Omental fat pad (tissue), 4 donors: ENCODE measurements around the gene VAV2. TPM values are rescaled to one million over a fixed set of nuclear protein-coding genes. Genes with fewer than 3 reads are reported as not detected.
"Not testable (repeated sequence)": the region's sequence is repeated elsewhere in the genome, so short reads cannot be mapped to it uniquely, and the experiment has no call there.

Experiments
- ATAC-seq: fragments of 150-250 bp; one replicate; pipeline ENCODE4 v1.9.1; 2016; ENCODE audit warnings: mild to moderate bottlenecking, moderate library complexity; ENCODE audit not compliant: low FRiP score
- DNase-seq: peaks from one replicate; pipeline ENCODE4 v3.0.0-alpha.2; 2019; ENCODE audit warnings: low spot score
- total RNA-seq, 4 donors: library from RNA; depleted of rRNA; stranded (reverse); fragments of >200 nt; gene quantifications; one replicate each; pipeline ENCODE4 v1.1.0, GENCODE V29; 2016
- TF ChIP-seq, protein P1 (sequence below), 3 donors: fragments of 450-650 bp; IDR thresholded peaks; one replicate each; pipeline ENCODE4 v1.5.1; 2016 to 2017; ENCODE audit warnings: antibody characterized with exemption in 3 of 3, mild to moderate bottlenecking in 3 of 3, moderate library complexity in 2 of 3

Gene VAV2
- total RNA-seq, 4 donors from 2014 or later: 4.0 to 10.9 (median 6.2) TPM

- ATAC-seq (peak; percentile 64), DNase-seq (peak; percentile 31)
- TF ChIP-seq, protein P1, sequence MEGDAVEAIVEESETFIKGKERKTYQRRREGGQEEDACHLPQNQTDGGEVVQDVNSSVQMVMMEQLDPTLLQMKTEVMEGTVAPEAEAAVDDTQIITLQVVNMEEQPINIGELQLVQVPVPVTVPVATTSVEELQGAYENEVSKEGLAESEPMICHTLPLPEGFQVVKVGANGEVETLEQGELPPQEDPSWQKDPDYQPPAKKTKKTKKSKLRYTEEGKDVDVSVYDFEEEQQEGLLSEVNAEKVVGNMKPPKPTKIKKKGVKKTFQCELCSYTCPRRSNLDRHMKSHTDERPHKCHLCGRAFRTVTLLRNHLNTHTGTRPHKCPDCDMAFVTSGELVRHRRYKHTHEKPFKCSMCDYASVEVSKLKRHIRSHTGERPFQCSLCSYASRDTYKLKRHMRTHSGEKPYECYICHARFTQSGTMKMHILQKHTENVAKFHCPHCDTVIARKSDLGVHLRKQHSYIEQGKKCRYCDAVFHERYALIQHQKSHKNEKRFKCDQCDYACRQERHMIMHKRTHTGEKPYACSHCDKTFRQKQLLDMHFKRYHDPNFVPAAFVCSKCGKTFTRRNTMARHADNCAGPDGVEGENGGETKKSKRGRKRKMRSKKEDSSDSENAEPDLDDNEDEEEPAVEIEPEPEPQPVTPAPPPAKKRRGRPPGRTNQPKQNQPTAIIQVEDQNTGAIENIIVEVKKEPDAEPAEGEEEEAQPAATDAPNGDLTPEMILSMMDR (IDR thresholded peaks at IDR 0.05): no peak
These were observed 1.5 kb downstream of the VAV2 start for GRCh38 chr9:133990366-133991213.

- TF ChIP-seq, protein P1 (IDR thresholded peaks at IDR 0.05): no peak
- ATAC-seq: no peak
- DNase-seq: no peak
These were observed 2.3 kb downstream of the VAV2 start for GRCh38 chr9:133989625-133990365.

- ATAC-seq, DNase-seq: not testable (repeated sequence)
These were observed 3.4 kb downstream of the VAV2 start for GRCh38 chr9:133988771-133989170.

DNA sequence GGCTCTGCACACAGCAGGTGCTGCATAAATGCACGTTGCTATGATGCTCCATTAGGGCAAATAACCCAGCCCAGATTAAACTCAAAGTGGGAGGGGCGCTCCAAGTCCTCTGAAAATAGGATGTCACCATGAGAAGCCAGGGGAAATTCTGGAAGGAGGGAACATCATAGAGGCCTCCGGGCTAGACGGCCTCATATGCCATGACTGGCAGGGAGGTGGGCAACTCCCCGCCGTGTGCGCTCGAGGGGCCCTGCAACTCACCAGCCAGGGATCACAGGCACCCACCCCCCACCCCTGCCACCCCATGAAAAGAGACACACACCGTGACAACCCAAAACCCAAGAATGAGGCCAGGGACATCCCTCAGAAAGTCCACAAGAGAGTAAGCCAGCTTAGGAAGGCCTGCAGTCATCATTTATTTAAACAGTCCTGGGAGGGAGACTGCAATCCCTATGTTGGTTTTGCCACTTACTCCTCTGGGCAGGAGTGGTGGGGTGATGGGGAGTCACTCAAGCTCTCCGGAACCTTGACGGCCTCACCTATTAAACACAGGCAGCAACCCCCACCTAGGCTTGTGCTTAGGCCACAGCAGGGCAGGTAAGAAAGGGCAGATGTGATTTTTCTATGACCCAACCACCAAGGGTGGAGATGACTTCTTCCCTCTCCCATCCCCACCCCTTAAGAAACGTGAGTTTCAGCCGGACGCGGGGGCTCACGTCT lies 4.0 kb downstream of the VAV2 start:
- no peak for DNase-seq
- TF ChIP-seq, protein P1 (IDR thresholded peaks at IDR 0.05): no peak
- ATAC-seq: no peak

GRCh38 chr9:133987446-133987788 lies 4.7 kb downstream of the VAV2 start:
- ATAC-seq (no peak), DNase-seq (no peak)
- TF ChIP-seq, protein P1 (IDR thresholded peaks at IDR 0.05): no peak

- DNase-seq (no peak), ATAC-seq (no peak)
- TF ChIP-seq, protein P1 (IDR thresholded peaks at IDR 0.05): no peak
These were observed 5.2 kb downstream of the VAV2 start for GRCh38 chr9:133986774-133987445.

DNA sequence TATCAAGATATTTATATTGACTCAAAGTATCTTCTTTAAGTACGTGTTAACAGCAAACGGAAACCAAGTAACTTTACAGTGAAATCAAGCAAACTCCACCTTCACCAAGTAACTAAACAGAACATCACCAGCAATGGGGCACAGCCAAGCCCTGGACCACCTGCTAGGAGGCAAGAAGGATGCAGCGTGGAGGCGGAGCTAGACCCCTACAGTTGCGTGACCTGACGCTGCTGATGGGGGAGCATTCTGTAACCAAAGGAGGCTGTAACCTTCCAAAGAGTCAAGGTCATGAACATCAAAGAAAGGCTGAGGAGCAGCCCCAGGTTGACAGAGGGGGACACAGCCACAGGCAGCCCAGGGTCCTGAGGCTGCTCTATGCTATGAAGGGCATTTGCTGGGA lies 6.1 kb downstream of the VAV2 start:
- TF ChIP-seq, protein P1 (IDR thresholded peaks at IDR 0.05): no peak
- DNase-seq (no peak), ATAC-seq (no peak)
